Measurements from ENCODE around the gene TRAF7.

GRCh38 chr16:2150418-2151187 is 5.0 kb upstream of the TRAF7 start:
- TF ChIP-seq CTCF (IDR thresholded peaks at IDR 0.05; ENCODE audit: low read depth, low read length) (no peak), EZH2phosphoT487 (IDR thresholded peaks at IDR 0.05; ENCODE audit: low read depth) (no peak)

Measured in OCI-LY3 (cell line).